SJCRH30 (cell line): ENCODE data around the gene TTC39B. TPM values are rescaled to one million over a fixed set of nuclear protein-coding genes. Genes with fewer than 3 reads are reported as not detected.

Experiments used
- DNase-seq, 2 experiments: peaks; one replicate each; pipeline ENCODE4 v3.0.0-alpha.2; 2015 to 2020
- H3K27ac ChIP-seq: fragments of 250-450 bp; sonication (Bioruptor Pico); 2 replicates; pipeline ENCODE4 v1.5.1; 2020; ENCODE audit warnings: mild to moderate bottlenecking, moderate library complexity
- H3K27me3 ChIP-seq: fragments of 250-450 bp; sonication (Bioruptor Pico); 2 replicates; pipeline ENCODE4 v1.5.1; 2020; ENCODE audit warnings: mild to moderate bottlenecking, moderate library complexity
- H3K36me3 ChIP-seq: fragments of 250-450 bp; sonication (Bioruptor Pico); 2 replicates; pipeline ENCODE4 v1.5.1; 2020; ENCODE audit warnings: mild to moderate bottlenecking, moderate library complexity
- H3K4me1 ChIP-seq: fragments of 250-450 bp; sonication (Bioruptor Pico); 2 replicates; pipeline ENCODE4 v1.5.1; 2020; ENCODE audit warnings: mild to moderate bottlenecking, moderate library complexity
- H3K4me3 ChIP-seq: fragments of 250-450 bp; sonication (Bioruptor Pico); 2 replicates; pipeline ENCODE4 v1.5.1; 2020; ENCODE audit warnings: mild to moderate bottlenecking, moderate library complexity
- H3K9me3 ChIP-seq: fragments of 250-450 bp; sonication (Bioruptor Pico); replicated peaks from 2 replicates; pipeline ENCODE4 v1.5.1; 2020; ENCODE audit warnings: mild to moderate bottlenecking, moderate library complexity
- total RNA-seq: library from RNA; depleted of rRNA; stranded (reverse); fragments of >200 nt; shearing (Covaris generic); gene quantifications from 2 replicates; pipeline ENCODE4 v1.2.3, GENCODE V29; 2014

TTC39B gene
- total RNA-seq, 1 experiment from 2014 or later, result 2.2 TPM

DNA sequence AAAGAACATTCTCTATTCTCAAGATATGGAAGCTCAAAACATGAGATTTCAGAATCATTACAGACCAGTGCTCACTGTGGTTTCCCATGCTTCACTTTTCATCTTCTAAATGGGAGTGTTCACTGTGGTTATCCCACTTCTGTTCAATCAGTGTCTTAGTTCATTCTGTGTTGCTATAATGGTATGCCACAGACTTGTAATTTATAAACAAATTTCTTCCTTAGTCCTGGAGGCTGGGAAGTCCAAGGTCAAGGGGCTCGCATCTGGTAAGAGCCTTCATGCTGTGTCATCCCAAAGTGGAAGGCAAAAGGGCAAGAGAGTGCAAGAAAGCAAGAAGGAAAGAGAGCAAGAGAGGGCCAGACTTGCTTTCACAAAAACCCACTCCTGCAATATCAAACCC lies 146.3 kb downstream of the TTC39B start:
- Histone ChIP-seq H3K9me3 (no peaks in the 10 kb centered on the region), H3K4me3 (no peak overlapping the region), H3K4me1 (peaks cover 9% of the 10 kb centered on the region), H3K27me3 (no peaks in the 10 kb centered on the region), H3K36me3 (no peaks in the 10 kb centered on the region), H3K27ac (no peak overlapping the region)
- DNase-seq, result no peak

DNA sequence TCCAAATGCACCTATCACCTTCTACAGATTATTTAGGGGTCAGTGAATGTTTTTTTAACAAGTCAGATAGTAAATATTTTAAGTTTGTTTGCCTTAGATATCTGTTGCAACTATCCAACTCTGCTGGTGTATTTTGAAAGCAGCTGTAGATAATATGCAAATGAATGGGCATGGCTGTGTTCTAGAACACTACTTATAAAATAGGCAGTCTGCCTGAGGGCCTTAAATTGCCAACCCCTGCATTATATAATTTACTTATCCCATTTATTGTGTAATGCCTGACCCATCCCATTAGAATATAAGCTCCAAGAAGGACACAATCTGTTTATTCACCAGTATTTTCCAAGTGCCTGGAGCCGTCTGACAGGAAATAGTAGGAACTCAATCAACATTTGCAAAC lies 149.0 kb downstream of the TTC39B start:
- Histone ChIP-seq H3K27me3 (no peaks in the 10 kb centered on the region), H3K4me1 (peaks cover 15% of the 10 kb centered on the region), H3K36me3 (no peaks in the 10 kb centered on the region), H3K4me3 (no peak overlapping the region), H3K9me3 (no peaks in the 10 kb centered on the region), H3K27ac (no peak overlapping the region)
- no peak for DNase-seq

DNA sequence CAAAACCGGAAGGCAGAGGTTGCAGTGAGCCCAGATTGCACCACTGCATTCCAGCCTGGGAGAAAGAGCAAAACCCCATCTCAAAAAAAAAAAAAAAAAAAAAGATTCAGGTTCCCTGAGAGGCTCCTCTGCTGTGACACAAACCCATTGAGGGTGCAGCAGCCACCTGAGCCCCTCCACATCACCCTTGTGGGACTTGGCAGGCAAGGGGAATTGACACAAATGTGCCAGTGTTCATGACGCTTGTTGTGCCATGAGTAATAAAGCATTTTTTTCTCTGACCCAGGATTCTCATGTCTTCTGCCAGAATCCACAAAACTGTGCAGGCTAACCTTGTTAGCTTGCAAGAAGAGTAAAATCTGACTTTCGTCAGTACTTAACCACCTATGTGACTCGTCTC lies 149.6 kb downstream of the TTC39B start:
- no peaks in the 10 kb centered on the region for H3K36me3 ChIP-seq
- no peak overlapping the region for H3K27ac ChIP-seq
- peaks cover 15% of the 10 kb centered on the region for H3K4me1 ChIP-seq
- DNase-seq, result no peak
- no peaks in the 10 kb centered on the region for H3K9me3 ChIP-seq
- no peak overlapping the region for H3K4me3 ChIP-seq
- no peaks in the 10 kb centered on the region for H3K27me3 ChIP-seq

DNA sequence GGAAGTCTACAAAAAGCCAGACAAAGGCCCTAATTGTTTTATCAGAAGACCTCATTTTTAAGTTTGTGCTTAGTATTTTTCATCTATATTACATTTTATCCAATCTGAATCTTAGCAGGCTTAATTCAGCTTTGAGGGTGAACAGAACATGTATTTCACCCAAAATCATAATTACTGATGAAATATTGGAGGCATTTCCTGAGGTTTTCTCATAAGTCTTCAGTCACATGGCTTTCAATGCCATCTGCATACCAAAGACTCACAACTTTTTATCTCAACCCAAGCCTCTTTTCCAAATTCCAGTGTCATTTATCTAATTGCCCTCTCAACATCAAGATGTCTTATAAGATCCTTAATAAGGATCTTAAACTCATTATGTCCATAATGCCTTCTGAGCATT lies 150.8 kb downstream of the TTC39B start:
- Histone ChIP-seq H3K36me3 (no peaks in the 10 kb centered on the region), H3K27ac (no peak overlapping the region; the same call in 1 of the 2 replicates), H3K4me3 (no peak overlapping the region), H3K9me3 (no peaks in the 10 kb centered on the region), H3K27me3 (no peaks in the 10 kb centered on the region), H3K4me1 (peaks cover 15% of the 10 kb centered on the region)
- DNase-seq, result no peak

DNA sequence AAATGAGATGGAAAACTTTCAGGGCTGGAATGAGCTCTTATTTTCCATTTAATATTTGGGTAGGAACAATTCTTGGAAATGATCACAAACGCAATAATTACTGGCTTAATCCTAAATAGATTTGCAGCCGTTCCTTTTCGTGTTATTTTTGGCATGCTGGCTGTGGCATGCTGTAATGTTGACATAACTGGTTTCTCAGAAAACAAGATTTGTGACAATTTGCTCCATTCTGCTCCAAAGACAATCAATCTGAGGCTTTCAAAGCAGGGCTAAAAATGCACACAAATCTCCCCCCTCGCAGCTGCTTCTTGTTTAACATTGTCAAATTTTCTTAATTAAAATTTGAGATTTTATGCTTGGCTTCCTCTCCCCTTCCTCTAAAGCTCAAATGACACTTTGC lies 151.2 kb downstream of the TTC39B start:
- Histone ChIP-seq H3K4me3 (no peak overlapping the region), H3K4me1 (peaks cover 15% of the 10 kb centered on the region), H3K27me3 (no peaks in the 10 kb centered on the region), H3K9me3 (no peaks in the 10 kb centered on the region), H3K36me3 (no peaks in the 10 kb centered on the region), H3K27ac (peak overlapping the region; percentile 10; the same call in 1 of the 2 replicates)
- peak; percentile 7 to 59 for DNase-seq

DNA sequence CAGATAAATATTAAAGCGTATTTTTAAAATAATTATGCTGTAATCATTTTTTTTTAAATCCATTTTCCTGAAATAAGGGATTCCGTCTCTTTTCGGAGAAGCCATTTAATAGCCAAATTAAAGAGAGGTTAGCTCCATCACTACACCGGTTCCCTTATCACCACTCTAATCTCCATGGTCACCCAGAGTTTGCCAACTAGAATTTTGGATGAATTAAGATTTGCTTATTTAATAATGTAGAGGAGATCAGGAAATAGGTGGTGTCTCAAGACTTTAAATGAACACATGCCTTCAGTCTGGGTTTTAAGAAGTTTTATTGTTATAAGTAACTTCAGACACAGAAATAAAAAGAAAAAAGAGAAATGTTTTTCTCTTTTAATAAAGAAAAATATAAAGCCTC lies 151.7 kb downstream of the TTC39B start:
- no peaks in the 10 kb centered on the region for H3K27me3 ChIP-seq
- no peaks in the 10 kb centered on the region for H3K36me3 ChIP-seq
- H3K27ac ChIP-seq, result peak overlapping the region; percentile 10; the same call in 1 of the 2 replicates
- H3K4me3 ChIP-seq, result no peak overlapping the region
- no peak for DNase-seq
- peaks cover 15% of the 10 kb centered on the region for H3K4me1 ChIP-seq
- H3K9me3 ChIP-seq, result no peaks in the 10 kb centered on the region

DNA sequence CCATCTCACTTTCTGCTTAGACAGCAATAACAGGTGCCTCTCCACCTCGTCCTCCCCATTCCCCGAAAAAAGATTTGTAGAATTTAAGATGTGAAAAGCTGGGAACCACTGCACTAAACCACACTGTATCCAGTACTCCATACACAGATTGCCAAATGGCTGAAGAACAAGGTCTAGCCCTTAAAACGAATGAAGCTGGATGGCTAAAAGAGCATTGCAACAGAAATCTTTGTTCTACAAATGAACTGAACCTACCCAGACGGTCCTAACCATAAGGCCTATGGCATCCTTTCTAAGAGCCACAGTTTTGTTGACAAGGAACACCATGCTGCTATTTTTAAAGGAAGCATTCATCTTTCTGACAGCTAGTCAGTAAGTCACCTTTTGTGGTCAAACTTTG lies 152.3 kb downstream of the TTC39B start:
- Histone ChIP-seq H3K27me3 (no peaks in the 10 kb centered on the region), H3K27ac (no peak overlapping the region), H3K9me3 (no peaks in the 10 kb centered on the region), H3K36me3 (no peaks in the 10 kb centered on the region), H3K4me3 (no peak overlapping the region), H3K4me1 (peaks cover 15% of the 10 kb centered on the region)
- DNase-seq, result no peak

DNA sequence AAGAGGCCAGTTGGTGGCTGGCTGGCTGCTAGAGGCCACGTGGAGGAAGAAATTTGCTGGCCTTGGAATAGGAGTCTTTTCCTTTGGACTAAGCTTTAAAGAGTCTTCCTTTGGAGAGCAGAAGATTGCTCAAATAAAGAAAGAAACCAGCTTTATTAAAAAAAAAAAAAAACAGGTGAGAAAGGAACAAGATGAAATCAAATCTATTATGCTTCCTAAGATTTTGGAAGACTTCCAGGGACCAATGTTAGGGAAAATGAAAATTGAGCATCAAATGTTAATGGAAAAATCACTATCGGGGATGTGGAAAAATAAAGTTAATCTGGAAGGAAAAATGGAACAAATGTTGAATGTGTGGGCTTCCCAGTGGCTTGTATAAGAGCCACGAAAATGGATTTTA lies 153.1 kb downstream of the TTC39B start:
- Histone ChIP-seq H3K4me3 (no peak overlapping the region), H3K36me3 (no peaks in the 10 kb centered on the region), H3K27me3 (no peaks in the 10 kb centered on the region), H3K27ac (no peak overlapping the region), H3K9me3 (no peaks in the 10 kb centered on the region), H3K4me1 (peaks cover 15% of the 10 kb centered on the region)
- no peak for DNase-seq

DNA sequence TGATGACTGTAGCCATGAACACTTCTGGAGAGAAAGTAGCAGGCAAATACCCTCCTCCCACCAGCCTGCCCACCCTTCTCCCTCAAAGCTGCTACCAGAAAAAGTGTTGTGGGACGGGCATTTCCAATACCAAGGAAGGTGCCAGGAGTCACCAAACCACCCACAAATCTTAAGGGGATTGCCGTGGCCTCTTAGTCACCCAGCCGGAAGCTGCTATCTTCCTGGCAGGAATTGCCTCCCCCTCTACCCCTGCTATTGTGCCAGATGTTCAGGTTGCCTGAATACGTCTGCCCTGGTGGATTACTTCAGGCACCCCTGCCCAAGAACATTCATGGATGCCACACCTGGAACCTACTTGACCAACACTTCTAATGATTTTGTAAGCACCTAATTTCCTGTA lies 156.1 kb downstream of the TTC39B start:
- DNase-seq, result no peak
- H3K27ac ChIP-seq, result no peak overlapping the region
- H3K36me3 ChIP-seq, result no peaks in the 10 kb centered on the region
- H3K4me3 ChIP-seq, result no peak overlapping the region
- H3K4me1 ChIP-seq, result peaks cover 9% of the 10 kb centered on the region
- H3K27me3 ChIP-seq, result no peaks in the 10 kb centered on the region
- H3K9me3 ChIP-seq, result no peaks in the 10 kb centered on the region

DNA sequence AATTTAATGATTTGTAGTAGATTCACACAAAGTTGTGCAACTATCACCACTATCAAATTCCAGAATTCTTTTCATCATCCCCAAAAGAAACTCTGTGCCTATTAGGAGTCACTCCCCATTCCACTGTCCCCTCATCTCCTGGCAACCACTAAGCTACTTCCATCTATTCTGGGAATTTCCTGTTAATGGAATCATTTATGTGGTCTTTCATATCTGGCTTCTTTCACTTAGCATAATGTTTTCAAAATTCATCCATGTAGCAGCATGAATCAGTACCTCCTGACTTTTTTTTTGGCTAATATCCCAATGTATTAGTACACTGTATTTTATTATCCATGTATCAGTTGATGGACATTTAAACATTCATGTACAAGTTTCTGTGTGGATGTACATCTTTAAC lies 157.6 kb downstream of the TTC39B start:
- H3K4me3 ChIP-seq, result no peak overlapping the region
- no peaks in the 10 kb centered on the region for H3K36me3 ChIP-seq
- peaks cover 4% of the 10 kb centered on the region for H3K4me1 ChIP-seq

DNA sequence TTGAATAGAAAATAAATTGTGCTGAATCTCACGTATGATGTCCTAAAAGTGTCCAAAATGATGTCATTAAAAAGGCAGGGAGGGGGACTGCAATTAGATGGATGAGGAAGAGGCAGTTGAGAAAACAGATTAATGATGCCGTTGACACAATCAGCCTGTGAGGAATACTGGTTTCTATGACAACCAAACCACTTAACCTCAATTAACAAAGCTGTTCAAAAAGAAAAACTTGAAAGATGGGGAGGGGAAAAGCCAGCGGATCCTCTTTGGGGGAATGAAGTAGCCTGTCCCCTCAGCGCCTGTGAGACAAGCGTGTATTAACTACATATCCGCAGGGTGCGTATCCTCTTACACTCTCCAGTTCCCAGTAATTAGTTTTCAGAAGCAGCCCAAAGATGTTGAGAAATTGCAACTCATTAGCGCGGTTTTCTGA lies 160.7 kb downstream of the TTC39B start:
- no peak for DNase-seq
- no peak overlapping the region for H3K4me3 ChIP-seq
- H3K36me3 ChIP-seq, result no peaks in the 10 kb centered on the region
- no peak overlapping the region for H3K27ac ChIP-seq
- H3K4me1 ChIP-seq, result peaks cover 8% of the 10 kb centered on the region
- H3K9me3 ChIP-seq, result no peaks in the 10 kb centered on the region
- no peaks in the 10 kb centered on the region for H3K27me3 ChIP-seq

More for the DNA sequence above, 157.6 kb downstream of the TTC39B start:
- no peaks in the 10 kb centered on the region for H3K9me3 ChIP-seq
- H3K27me3 ChIP-seq, result no peaks in the 10 kb centered on the region
- DNase-seq, result no peak
- H3K27ac ChIP-seq, result no peak overlapping the region

DNA sequence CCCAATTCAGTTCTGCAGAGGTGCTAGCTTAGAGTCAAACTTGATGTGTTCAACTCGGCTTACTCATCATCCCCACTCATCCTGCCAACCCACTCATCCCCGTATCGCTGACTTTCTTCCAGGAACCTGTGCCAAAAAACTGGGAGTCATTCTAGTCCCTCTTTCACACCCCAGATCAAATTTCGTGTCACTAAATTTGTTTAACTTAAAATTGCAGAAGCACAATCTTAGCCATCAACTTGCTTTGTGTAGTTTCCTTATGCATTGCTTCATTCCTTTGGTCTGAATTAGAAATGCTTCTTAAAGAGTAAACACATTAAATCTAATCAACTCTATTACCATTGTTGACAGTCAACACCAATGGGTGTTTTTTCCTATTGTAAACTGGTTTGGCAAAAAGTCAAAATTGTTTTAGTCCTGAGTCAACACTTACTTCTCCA lies 162.4 kb downstream of the TTC39B start:
- H3K4me3 ChIP-seq, result no peak overlapping the region
- H3K27ac ChIP-seq, result no peak overlapping the region
- no peaks in the 10 kb centered on the region for H3K9me3 ChIP-seq
- DNase-seq, result no peak
- H3K4me1 ChIP-seq, result peaks cover 8% of the 10 kb centered on the region
- H3K27me3 ChIP-seq, result no peaks in the 10 kb centered on the region
- H3K36me3 ChIP-seq, result no peaks in the 10 kb centered on the region

DNA sequence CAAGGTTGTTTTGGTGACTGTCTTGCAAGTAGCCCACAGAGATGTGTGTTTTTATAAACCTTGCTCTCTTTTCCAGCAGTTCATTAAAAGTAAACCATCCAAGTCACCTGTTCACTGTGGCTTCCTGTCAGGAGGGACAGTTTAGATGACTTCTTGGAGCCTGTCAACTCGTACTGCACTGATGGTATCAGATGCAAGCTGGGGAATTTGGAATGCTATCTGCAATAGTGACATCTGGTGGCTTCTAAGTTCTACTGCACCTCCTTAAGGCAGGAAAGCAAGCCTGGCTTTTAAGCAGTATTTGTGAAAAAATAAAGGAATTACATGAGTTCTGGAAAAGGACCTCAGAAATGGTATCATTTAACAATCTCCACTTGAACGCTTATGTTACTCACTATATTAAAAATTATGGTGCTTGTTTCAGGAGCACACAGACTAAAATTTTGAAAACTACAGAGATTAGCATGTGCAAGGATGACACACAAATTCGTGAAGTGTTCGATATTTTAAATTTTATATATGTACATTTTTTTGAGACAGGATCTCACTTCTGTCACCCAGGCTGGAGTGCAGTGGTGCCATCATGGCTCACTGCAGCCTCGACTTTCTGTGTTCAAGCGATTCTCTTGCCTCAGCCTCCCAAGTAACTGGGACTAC lies 164.0 kb downstream of the TTC39B start:
- Histone ChIP-seq H3K9me3 (no peaks in the 10 kb centered on the region), H3K27me3 (no peaks in the 10 kb centered on the region), H3K36me3 (no peaks in the 10 kb centered on the region), H3K4me1 (peaks cover 8% of the 10 kb centered on the region), H3K4me3 (no peak overlapping the region), H3K27ac (no peak overlapping the region)
- DNase-seq, result peak; percentile 17 to 72

DNA sequence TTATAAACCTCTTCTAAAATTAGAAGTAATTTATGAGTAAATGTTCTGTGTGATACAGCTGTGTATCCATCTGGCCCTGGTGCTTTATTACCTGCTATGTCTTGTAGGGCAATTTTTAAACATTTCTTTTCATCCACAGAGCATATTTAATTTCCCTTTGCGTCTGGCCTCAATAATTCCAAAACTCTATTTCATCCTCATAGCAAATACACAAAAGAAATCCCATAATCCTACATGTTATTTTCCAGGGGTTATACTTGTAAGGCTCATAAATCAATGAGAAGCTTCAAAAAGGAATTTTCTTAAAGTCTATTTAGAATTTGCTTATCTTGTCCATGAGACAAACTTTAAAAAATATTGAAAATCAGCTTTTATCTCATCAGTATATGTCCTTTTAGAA lies 167.0 kb downstream of the TTC39B start:
- H3K36me3 ChIP-seq, result no peaks in the 10 kb centered on the region
- H3K9me3 ChIP-seq, result no peaks in the 10 kb centered on the region
- DNase-seq, result no peak
- H3K4me3 ChIP-seq, result no peak overlapping the region
- peaks cover 8% of the 10 kb centered on the region for H3K4me1 ChIP-seq
- H3K27ac ChIP-seq, result no peak overlapping the region
- H3K27me3 ChIP-seq, result no peaks in the 10 kb centered on the region

DNA sequence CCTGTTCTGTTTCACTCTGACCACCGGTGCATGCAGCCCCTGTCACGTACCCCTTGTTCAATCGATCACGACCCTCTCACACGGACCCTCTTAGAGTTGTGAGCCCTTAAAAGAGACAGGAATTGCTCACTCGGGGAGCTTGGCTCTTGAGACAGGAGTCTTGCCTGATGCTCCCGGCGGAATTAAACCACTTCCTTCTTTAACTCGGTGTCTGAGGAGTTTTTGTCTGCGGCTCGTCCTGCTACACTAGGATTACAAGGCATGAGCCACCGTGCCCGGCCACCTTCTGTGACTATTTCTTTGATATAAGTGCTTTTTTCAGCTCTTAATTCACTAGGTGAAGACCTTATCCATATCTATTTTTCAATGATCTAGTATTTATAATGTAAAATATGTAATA lies 167.5 kb downstream of the TTC39B start:
- no peak overlapping the region for H3K4me3 ChIP-seq
- DNase-seq, result no peak
- H3K27ac ChIP-seq, result no peak overlapping the region
- H3K27me3 ChIP-seq, result no peaks in the 10 kb centered on the region
- 0 out of 2 replicates have a peak, but pooled peaks cover 5% of the 10 kb centered on the region for H3K4me1 ChIP-seq
- H3K9me3 ChIP-seq, result no peaks in the 10 kb centered on the region
- no peaks in the 10 kb centered on the region for H3K36me3 ChIP-seq

DNA sequence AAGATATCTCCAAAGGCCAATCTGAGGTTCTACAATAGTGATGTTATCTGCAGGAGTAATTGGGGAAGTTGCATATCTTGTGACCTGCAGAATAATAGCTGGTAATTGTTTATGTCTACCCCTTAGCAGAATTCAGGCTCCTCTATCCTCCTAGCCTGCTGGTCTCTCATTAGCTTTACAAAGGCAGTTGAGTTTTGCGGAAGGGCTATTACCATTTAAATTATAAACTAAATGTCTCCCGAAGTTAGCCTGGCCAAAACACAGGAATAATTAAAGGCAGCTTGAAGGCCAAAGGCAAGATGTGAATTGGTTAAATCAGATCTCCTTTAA lies 168.7 kb downstream of the TTC39B start:
- Histone ChIP-seq H3K9me3 (no peaks in the 10 kb centered on the region), H3K36me3 (no peaks in the 10 kb centered on the region), H3K27me3 (no peaks in the 10 kb centered on the region), H3K4me3 (no peak overlapping the region), H3K4me1 (0 out of 2 replicates have a peak, but pooled peaks cover 5% of the 10 kb centered on the region), H3K27ac (no peak overlapping the region)
- no peak for DNase-seq
